ENCODE data around the gene CDHR1. TPM values are rescaled to one million over a fixed set of nuclear protein-coding genes. Genes with fewer than 3 reads are reported as not detected.
A peak's percentile ranks its signal among the peaks of the same experiment; 100 is the strongest.
"Not testable (repeated sequence)": the region's sequence is repeated elsewhere in the genome, so short reads cannot be mapped to it uniquely, and the experiment has no call there.

CDHR1 gene
- total and polyA plus RNA-seq, 2 of the 8 experiments (the other 6 are each of a cell fraction or from before 2014, with no cell fraction given) = 3.9 to 10.5 TPM

DNA sequence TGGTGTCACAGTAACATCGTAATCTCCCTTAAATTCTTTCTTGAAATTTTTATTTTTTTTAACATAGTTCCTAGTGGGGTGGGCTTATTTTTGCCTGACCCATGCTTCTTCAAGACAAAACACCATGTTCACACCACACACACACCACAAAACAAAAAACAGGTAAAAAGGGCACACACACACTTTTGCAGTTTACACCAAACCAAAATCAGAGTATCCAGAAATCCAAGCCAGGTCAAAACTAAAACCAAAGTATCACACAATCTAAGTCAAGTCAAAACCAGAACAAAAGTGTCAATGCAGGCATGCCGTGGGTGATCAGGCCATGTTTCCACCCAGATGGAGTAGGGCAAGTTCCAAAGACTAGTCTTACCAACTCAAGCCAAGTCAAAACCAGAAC lies 23.1 kb upstream of the CDHR1 start:
- POLR2A ChIA-PET (ENCODE audit: partially characterized antibody) = interaction anchor here (1.5 kb wide), 1 partner anchor 12 kb away, joined by 4 read pairs; no protein-coding TSS in a partner anchor
- H3K56ac ChIP-seq (replicated peaks; ENCODE audit: insufficient read length, low read depth, low read length); H3K18ac ChIP-seq (ENCODE audit: extremely low read depth, low read length); H2BK15ac ChIP-seq (ENCODE audit: low read length); DNase-seq (ENCODE audit: low read depth in 1 of 2, low spot score in 2 of 2); H2BK20ac ChIP-seq (ENCODE audit: low read length); H4K91ac ChIP-seq (replicated peaks; ENCODE audit: insufficient read length, low read length); H3K36me3 ChIP-seq (ENCODE audit: control insufficient read depth in 2 of 4, insufficient read depth in 4 of 4, low read length in 3 of 4); H3K27ac ChIP-seq (ENCODE audit: low read depth, low read length); CTCF ChIA-PET (ENCODE audit: partially characterized antibody); H3K4ac ChIP-seq (replicated peaks; ENCODE audit: insufficient read length, low read depth, low read length); H3K4me1 ChIP-seq (replicated peaks in 1 of 4; ENCODE audit: control insufficient read depth in 3 of 4, insufficient read depth in 4 of 4, low read length in 3 of 4); H3K23me2 ChIP-seq (ENCODE audit: low read depth, low read length); H3K79me2 ChIP-seq (ENCODE audit: control insufficient read depth in 1 of 2, insufficient read depth in 2 of 2, low read length in 2 of 2); H3K14ac ChIP-seq (ENCODE audit: insufficient read length); H3K9ac ChIP-seq (replicated peaks in 1 of 4; ENCODE audit: extremely low read depth in 1 of 4, low read depth in 3 of 4, low read length in 3 of 4); H3K4me3 ChIP-seq (ENCODE audit: extremely low read depth in 1 of 4, insufficient read depth in 2 of 4, low read depth in 3 of 4, low read length in 4 of 4); H3K9me3 ChIP-seq (ENCODE audit: insufficient read depth in 2 of 2, low read depth in 1 of 2, low read length in 1 of 2); H2BK5ac ChIP-seq (ENCODE audit: low read depth, low read length); H3K23ac ChIP-seq (ENCODE audit: insufficient read length); H4K20me1 ChIP-seq (replicated peaks in 1 of 2; ENCODE audit: control insufficient read depth in 1 of 2, insufficient read depth in 2 of 2, low read length in 2 of 2); H3K79me1 ChIP-seq (ENCODE audit: low read depth, low read length); H3K4me2 ChIP-seq (ENCODE audit: insufficient read depth in 1 of 2, low read depth in 2 of 2, low read length in 2 of 2); H2AFZ ChIP-seq (ENCODE audit: low read length); H2BK120ac ChIP-seq (replicated peaks; ENCODE audit: low read depth, low read length); H3K27me3 ChIP-seq (replicated peaks in 1 of 4; ENCODE audit: control insufficient read depth in 3 of 4, extremely low read depth in 1 of 4, insufficient read depth in 3 of 4, low read length in 3 of 4); H2BK12ac ChIP-seq (ENCODE audit: low read depth, low read length); H4K5ac ChIP-seq (ENCODE audit: insufficient read length, low read depth, low read length); FAIRE-seq; H2AK5ac ChIP-seq (ENCODE audit: low read depth, low read length): not testable (repeated sequence)
- H4K8ac ChIP-seq (ENCODE audit: extremely low read depth, insufficient read depth, low read length) = peak overlapping the region; percentile 43; the same call in 1 of the 2 replicates
- 85% methylated on average over 2 of the region's 2 CpGs; no CpG with 5 or more reads in 1 of the 2 experiments for WGBS, 2 experiments (ENCODE audit: extremely low coverage in 1 of 2, insufficient coverage in 1 of 2, insufficient read length in 1 of 2, insufficient replicate concordance in 2 of 2, low coverage in 1 of 2, low lambda C conversion rate in 2 of 2, missing lambda C conversion rate in 1 of 2)

DNA sequence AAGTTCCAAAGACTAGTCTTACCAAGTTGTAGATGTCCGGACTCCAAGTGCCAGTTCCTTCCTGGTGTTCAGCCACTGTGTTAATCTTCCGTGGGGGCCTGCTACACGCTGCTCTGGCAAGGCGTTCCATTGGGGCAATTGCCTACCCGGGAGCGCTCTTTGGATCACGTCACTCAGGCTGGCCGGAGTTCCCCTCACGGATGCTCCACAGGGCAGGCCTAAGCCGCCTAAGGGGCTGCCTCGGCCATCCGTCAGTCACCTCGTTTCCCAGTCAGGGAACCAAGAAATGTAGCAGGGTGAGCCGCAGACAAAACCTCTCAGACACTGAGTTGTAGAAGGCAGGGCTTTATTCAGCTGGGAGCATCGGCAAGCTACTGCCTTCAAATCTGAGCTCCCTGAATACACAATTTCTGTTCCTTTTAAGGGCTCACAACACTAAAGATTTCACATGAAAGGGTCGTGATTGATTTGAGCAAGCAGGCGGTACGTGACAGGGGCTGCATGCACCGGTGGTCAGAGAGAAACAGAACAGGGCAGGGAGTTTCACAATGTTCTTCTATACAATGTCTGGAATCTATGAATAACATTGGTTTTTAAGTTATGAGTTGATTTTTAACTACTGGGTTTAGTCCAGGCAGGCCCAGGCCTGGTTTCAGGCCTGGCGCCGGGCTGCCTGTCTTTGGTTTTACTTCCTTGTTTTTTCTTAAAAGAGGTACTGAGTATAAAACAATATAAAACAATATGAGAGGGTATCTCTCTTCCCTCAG lies 22.5 kb upstream of the CDHR1 start:
- POLR2A ChIA-PET (ENCODE audit: partially characterized antibody) = interaction anchor here (1.5 kb wide), 1 partner anchor 13 kb away, joined by 4 read pairs; no protein-coding TSS in a partner anchor
- H2BK12ac ChIP-seq (ENCODE audit: low read depth, low read length); H3K4me2 ChIP-seq (ENCODE audit: insufficient read depth in 1 of 2, low read depth in 2 of 2, low read length in 2 of 2); H3K4me1 ChIP-seq (replicated peaks in 1 of 4; ENCODE audit: control insufficient read depth in 3 of 4, insufficient read depth in 4 of 4, low read length in 3 of 4); H4K5ac ChIP-seq (ENCODE audit: insufficient read length, low read depth, low read length); H4K20me1 ChIP-seq (replicated peaks in 1 of 2; ENCODE audit: control insufficient read depth in 1 of 2, insufficient read depth in 2 of 2, low read length in 2 of 2); H3K4me3 ChIP-seq (ENCODE audit: extremely low read depth in 1 of 4, insufficient read depth in 2 of 4, low read depth in 3 of 4, low read length in 4 of 4); H3K79me1 ChIP-seq (ENCODE audit: low read depth, low read length); H2BK120ac ChIP-seq (replicated peaks; ENCODE audit: low read depth, low read length); H3K27ac ChIP-seq (ENCODE audit: low read depth, low read length); H3K56ac ChIP-seq (replicated peaks; ENCODE audit: insufficient read length, low read depth, low read length); H3K79me2 ChIP-seq (ENCODE audit: control insufficient read depth in 1 of 2, insufficient read depth in 2 of 2, low read length in 2 of 2); H3K23ac ChIP-seq (ENCODE audit: insufficient read length); H2BK20ac ChIP-seq (ENCODE audit: low read length); H3K9ac ChIP-seq (replicated peaks in 1 of 4; ENCODE audit: extremely low read depth in 1 of 4, low read depth in 3 of 4, low read length in 3 of 4); H3K9me3 ChIP-seq (ENCODE audit: insufficient read depth in 2 of 2, low read depth in 1 of 2, low read length in 1 of 2); H2AK5ac ChIP-seq (ENCODE audit: low read depth, low read length); H3K36me3 ChIP-seq (ENCODE audit: control insufficient read depth in 2 of 4, insufficient read depth in 4 of 4, low read length in 3 of 4); H2BK5ac ChIP-seq (ENCODE audit: low read depth, low read length); H3K18ac ChIP-seq (ENCODE audit: extremely low read depth, low read length); H3K23me2 ChIP-seq (ENCODE audit: low read depth, low read length); FAIRE-seq; H4K8ac ChIP-seq (ENCODE audit: extremely low read depth, insufficient read depth, low read length); H3K14ac ChIP-seq (ENCODE audit: insufficient read length); H2AFZ ChIP-seq (ENCODE audit: low read length); CTCF ChIA-PET (ENCODE audit: partially characterized antibody); H2BK15ac ChIP-seq (ENCODE audit: low read length); H3K4ac ChIP-seq (replicated peaks; ENCODE audit: insufficient read length, low read depth, low read length); H3K27me3 ChIP-seq (replicated peaks in 1 of 4; ENCODE audit: control insufficient read depth in 3 of 4, extremely low read depth in 1 of 4, insufficient read depth in 3 of 4, low read length in 3 of 4); H4K91ac ChIP-seq (replicated peaks; ENCODE audit: insufficient read length, low read length): not testable (repeated sequence)
- DNase-seq (ENCODE audit: low read depth in 1 of 2, low spot score in 2 of 2) = peak in 1 of 2 experiments; percentile 33
- 89% methylated on average over 21 of the region's 21 CpGs; no CpG with 5 or more reads in 1 of the 2 experiments for WGBS, 2 experiments (ENCODE audit: extremely low coverage in 1 of 2, insufficient coverage in 1 of 2, insufficient read length in 1 of 2, insufficient replicate concordance in 2 of 2, low coverage in 1 of 2, low lambda C conversion rate in 2 of 2, missing lambda C conversion rate in 1 of 2)

Measured in H1 (cell line).